DOHH2 (cell line): ENCODE measurements around the gene MTCH1.

Experiments used
- EZH2phosphoT487 ChIP-seq: fragments of 200-600 bp; sonication (generic); IDR thresholded peaks from 2 replicates; pipeline ENCODE4 v1.6.1; 2017; ENCODE audit warnings: borderline replicate concordance, mild to moderate bottlenecking, antibody characterized with exemption, low read length, moderate library complexity, mixed read lengths
- TF ChIP-seq, protein P1 (sequence below): fragments of 200-600 bp; sonication (generic); IDR thresholded peaks from one replicate; pipeline ENCODE4 v1.5.1; 2014; ENCODE audit warnings: antibody characterized with exemption, mild to moderate bottlenecking, low read depth, low read length; ENCODE audit not compliant: poor library complexity, severe bottlenecking

DNA sequence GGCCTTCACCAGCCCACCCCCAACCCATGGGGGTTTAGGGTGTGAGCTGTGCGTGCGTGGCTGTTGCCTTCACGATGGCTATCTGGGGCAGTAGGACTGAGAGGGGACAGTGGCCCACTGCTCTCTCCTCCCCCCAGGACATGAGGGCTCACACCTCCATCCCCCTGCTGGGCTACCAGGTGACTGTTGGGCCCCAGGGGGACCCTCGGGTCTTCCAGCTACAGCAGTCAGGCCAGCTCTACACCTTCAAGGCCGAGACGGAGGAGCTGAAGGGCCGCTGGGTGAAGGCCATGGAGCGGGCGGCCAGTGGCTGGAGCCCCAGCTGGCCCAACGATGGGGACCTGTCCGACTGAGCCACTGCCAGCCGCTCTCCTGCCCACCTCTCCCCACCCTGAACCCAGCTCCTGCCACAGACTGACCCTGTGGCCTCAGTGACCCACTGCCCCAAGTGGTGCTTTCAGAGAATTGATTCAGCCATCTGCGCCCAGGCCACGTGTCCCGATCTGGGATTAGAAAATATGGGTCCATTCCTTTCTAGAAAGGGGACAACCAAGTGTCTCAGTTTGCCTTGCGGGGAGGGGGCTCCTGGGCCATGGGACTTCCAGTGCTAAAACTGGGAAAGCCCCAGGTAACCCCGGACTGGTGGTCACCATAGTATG lies 41.9 kb upstream of the MTCH1 start:
- TF ChIP-seq, protein P1, sequence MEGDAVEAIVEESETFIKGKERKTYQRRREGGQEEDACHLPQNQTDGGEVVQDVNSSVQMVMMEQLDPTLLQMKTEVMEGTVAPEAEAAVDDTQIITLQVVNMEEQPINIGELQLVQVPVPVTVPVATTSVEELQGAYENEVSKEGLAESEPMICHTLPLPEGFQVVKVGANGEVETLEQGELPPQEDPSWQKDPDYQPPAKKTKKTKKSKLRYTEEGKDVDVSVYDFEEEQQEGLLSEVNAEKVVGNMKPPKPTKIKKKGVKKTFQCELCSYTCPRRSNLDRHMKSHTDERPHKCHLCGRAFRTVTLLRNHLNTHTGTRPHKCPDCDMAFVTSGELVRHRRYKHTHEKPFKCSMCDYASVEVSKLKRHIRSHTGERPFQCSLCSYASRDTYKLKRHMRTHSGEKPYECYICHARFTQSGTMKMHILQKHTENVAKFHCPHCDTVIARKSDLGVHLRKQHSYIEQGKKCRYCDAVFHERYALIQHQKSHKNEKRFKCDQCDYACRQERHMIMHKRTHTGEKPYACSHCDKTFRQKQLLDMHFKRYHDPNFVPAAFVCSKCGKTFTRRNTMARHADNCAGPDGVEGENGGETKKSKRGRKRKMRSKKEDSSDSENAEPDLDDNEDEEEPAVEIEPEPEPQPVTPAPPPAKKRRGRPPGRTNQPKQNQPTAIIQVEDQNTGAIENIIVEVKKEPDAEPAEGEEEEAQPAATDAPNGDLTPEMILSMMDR: no peak
- TF ChIP-seq EZH2phosphoT487: no peak
